ENCODE results near the gene FBN2. TPM values are rescaled to one million over a fixed set of nuclear protein-coding genes. Genes with fewer than 3 reads are reported as not detected.

FBN2 gene
- total RNA-seq, 1 experiment from 2014 or later: 0.42 TPM

DNA sequence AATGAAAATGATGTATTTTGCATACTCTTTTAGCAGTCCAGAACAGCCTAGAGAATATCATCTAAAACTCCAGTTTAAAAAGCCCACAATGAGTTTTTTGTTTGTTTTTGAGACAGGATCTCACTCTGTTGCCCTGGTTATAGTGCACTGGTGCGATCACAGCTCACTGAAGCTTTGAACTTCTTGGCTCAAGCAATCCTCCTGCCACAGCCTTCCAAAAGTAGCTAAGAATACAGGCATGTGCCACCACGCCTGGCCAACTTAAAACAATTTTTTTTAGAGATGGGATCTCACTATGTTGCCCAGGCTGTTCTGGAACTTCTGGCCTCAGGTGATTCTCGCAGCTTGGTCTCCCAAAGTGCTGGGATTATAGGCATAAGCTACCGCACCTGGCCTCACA, 175.7 kb downstream of the FBN2 start:
- Histone ChIP-seq H3K27ac (ENCODE audit: low read depth, low read length) (no peak overlapping the region), H4K20me1 (ENCODE audit: insufficient read depth) (no peaks in the 10 kb centered on the region), H3K36me3 (ENCODE audit: control insufficient read depth in 1 of 2, insufficient read depth in 2 of 2, low read length in 2 of 2) (no peaks in the 10 kb centered on the region), H3K27me3 (ENCODE audit: insufficient read depth, low read length) (no peaks in the 10 kb centered on the region), H3K9me3 (ENCODE audit: control insufficient read depth in 1 of 2, insufficient read depth in 1 of 2, low read depth in 1 of 2, low read length in 2 of 2) (no peaks in the 10 kb centered on the region), H3K4me3 (replicated peaks in 1 of 2; ENCODE audit: low read depth in 1 of 2, low read length in 2 of 2) (no peak overlapping the region), H3K4me2 (ENCODE audit: low read length) (no peak overlapping the region), H3K9me2 (ENCODE audit: insufficient read depth) (no peaks in the 10 kb centered on the region), H3K4me1 (ENCODE audit: control insufficient read depth in 1 of 2, insufficient read depth in 2 of 2, low read length in 2 of 2) (no peaks in the 10 kb centered on the region), H3K9ac (ENCODE audit: low read length) (no peak overlapping the region), H2AFZ (ENCODE audit: low read depth, low read length, poor library complexity, severe bottlenecking) (no peak overlapping the region), H3K79me2 (ENCODE audit: insufficient read depth, low read length) (no peaks in the 10 kb centered on the region)
- ChIA-PET POLR2A (no interaction called here), RAD21 (ENCODE audit: low non-redundant PET in 1 of 2, low total read pairs in 2 of 2, uncharacterized antibody in 2 of 2, unreplicated experiment in 2 of 2) (no interaction called here), CTCF (no interaction called here)
- intact Hi-C loops (cut with micrococcal nuclease): no loop called here
- ATAC-seq: no peak
- BruUV-seq (replicated peaks): no TSS peak
- TF ChIP-seq EZH2phosphoT487 (IDR thresholded peaks at IDR 0.05; ENCODE audit: borderline replicate concordance) (no peak), FOSL1 (IDR thresholded peaks at IDR 0.05; ENCODE audit: low read depth) (no peak), CEBPB (IDR thresholded peaks at IDR 0.05; ENCODE audit: low read depth) (no peak), ELF1 (IDR thresholded peaks at IDR 0.05; ENCODE audit: borderline replicate concordance, low read depth) (no peak), SIN3A (IDR thresholded peaks at IDR 0.05; ENCODE audit: low read depth) (no peak), ZFX (IDR thresholded peaks at IDR 0.05) (no peak), ATF3 (IDR thresholded peaks at IDR 0.05) (no peak), RAD21 (IDR thresholded peaks at IDR 0.05; ENCODE audit: low read depth) (no peak), CBX3 (IDR thresholded peaks at IDR 0.05; ENCODE audit: low read depth) (no peak), ZNF274 (IDR thresholded peaks at IDR 0.05; ENCODE audit: low read depth, low read length) (no peak), JUND (IDR thresholded peaks at IDR 0.05) (no peak), ZBTB33 (IDR thresholded peaks at IDR 0.05; ENCODE audit: extremely low read depth, insufficient replicate concordance, low read length) (no peak), EGR1 (IDR thresholded peaks at IDR 0.05; ENCODE audit: low read depth) (no peak), TCF7L2 (IDR thresholded peaks at IDR 0.05; ENCODE audit: borderline replicate concordance, extremely low read depth, insufficient read depth, insufficient read length) (no peak)
- TF ChIP-seq, protein P1, sequence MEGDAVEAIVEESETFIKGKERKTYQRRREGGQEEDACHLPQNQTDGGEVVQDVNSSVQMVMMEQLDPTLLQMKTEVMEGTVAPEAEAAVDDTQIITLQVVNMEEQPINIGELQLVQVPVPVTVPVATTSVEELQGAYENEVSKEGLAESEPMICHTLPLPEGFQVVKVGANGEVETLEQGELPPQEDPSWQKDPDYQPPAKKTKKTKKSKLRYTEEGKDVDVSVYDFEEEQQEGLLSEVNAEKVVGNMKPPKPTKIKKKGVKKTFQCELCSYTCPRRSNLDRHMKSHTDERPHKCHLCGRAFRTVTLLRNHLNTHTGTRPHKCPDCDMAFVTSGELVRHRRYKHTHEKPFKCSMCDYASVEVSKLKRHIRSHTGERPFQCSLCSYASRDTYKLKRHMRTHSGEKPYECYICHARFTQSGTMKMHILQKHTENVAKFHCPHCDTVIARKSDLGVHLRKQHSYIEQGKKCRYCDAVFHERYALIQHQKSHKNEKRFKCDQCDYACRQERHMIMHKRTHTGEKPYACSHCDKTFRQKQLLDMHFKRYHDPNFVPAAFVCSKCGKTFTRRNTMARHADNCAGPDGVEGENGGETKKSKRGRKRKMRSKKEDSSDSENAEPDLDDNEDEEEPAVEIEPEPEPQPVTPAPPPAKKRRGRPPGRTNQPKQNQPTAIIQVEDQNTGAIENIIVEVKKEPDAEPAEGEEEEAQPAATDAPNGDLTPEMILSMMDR (IDR thresholded peaks at IDR 0.05 in 2 of 3, conservative IDR thresholded peaks at IDR 0.05 in 1 of 3; ENCODE audit: borderline replicate concordance in 1 of 3, insufficient read depth in 1 of 3, low read depth in 2 of 3, low read length in 2 of 3): no peak
- TF ChIP-seq, protein P2, sequence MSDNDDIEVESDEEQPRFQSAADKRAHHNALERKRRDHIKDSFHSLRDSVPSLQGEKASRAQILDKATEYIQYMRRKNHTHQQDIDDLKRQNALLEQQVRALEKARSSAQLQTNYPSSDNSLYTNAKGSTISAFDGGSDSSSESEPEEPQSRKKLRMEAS (IDR thresholded peaks at IDR 0.05): no peak
- no peak for DNase-seq (ENCODE audit: low read depth, low spot score)
